Activated CD8-positive, alpha-beta memory T cell treated with anti-CD3 and anti-CD28 coated beads, Interleukin-2, amount 50 U/mL, for 1 hour (primary cell): ENCODE data around the gene YTHDF1.

Source experiments
- DNase-seq: peaks from one replicate; pipeline ENCODE4 v3.0.0-alpha.2; 2020; ENCODE audit errors: extremely low read depth

The YTHDF1 gene

DNA sequence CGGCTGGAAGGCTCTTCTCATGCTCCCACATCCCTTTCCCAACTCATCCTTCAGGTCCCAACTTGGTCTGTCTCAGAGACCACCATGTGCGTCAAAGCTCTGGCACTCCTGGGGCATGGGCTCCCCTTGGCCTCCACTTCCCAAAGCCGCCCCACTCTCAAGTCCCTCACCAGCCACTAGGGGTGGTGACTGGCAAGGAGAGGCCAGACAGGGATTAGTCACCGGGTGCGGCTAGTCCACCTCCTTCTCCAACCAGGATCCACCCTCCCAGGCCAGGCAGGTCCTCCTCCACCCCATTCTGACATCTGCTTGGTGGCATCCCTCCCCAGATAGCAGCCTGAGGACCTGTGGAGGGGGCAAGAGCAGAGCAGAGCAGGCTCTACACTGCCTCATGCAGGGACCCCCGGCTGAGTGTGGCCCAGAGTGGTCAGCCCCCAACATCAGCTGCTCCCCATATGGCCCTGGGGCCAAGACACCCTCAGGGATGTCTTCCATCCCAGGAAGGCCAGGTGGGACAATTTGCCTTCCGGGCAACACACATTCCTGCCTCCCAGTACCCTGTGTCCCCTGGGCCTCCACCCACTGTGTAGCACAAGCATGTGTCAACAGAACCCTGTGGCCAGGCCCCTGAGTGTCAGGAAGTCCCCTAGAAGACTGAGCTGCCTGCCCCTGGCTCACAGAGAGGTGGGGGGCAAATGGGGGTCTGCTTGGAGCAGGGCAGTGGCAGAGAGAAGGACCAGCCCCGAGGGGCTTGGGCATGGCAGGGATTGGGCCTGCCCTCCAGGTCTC, 29.2 kb downstream of the YTHDF1 start:
- no peak for DNase-seq

DNA sequence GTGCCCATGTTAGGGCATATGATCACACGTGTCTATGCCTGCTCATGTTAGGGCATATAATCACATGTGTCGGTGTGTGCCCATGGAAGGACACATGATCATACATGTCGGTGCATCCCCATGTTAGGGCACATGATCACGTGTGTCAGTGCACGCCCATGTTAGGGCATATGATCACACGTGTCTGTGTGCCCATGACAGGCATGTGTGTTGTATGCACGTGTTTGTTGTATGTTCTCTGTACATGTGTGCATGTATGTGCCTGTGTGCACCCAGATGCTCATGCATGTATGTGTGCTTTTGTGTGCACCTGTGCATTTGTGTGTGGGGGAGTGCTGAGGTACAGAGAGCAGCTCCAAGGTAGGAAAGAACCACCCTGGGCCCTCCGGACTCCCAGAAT, 29.8 kb downstream of the YTHDF1 start:
- DNase-seq: no peak

DNA sequence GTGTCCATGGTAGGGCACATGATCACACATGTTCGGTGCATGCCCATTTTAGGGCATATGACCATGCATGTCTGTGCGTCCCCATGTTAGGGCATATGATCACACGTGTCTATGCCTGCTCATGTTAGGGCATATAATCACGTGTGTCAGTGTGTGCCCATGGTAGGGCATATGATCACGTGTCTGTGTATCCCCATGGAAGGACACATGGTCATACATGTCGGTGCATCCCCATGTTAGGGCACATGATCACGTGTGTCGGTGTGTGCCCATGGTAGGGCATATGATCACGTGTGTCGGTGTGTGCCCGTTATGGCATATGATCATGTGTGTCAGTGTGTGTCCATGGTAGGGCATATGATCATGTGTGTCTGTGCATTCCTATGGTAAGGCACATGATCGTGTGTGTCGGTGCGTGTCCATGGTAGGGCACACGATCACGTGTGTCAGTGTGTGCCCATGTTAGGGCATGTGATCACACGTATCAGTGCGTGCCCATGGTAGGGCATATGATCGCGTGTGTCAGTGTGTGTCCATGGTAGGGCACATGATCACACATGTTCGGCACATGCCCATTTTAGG, 30.6 kb downstream of the YTHDF1 start:
- no peak for DNase-seq

DNA sequence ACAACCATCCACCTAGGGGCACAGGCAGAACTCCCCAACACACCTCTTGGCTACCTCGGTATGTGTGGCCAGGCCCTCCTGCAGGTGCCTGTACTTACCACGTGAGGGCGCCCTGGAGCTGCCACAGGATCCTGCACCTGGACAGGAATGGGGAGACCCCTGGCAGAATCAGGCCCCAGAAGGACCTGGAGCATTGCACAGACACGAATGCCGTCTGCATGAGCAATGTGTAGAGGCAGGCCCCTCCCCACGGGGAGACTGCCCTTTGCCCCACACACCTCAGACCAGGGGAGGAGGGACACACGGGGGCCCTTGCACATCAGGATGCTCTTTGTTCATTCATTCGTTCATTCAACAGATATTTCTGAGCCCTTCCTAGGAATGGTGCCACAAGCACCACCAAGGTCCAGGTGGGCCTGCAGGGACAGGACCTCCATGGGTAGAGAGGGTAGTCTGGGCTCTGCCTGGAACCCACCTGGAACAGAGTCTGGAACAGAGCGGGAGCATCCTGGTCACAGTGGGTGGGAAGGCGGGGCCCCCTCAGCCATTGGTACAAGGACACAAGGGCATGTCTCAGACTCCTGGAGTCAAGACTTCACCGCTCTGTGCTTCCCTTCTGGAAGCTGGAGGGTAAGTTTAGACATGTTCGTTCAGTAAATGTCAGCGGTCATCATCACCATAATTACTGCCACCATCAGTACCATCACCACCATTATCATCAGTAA, 32.3 kb downstream of the YTHDF1 start:
- no peak for DNase-seq

DNA sequence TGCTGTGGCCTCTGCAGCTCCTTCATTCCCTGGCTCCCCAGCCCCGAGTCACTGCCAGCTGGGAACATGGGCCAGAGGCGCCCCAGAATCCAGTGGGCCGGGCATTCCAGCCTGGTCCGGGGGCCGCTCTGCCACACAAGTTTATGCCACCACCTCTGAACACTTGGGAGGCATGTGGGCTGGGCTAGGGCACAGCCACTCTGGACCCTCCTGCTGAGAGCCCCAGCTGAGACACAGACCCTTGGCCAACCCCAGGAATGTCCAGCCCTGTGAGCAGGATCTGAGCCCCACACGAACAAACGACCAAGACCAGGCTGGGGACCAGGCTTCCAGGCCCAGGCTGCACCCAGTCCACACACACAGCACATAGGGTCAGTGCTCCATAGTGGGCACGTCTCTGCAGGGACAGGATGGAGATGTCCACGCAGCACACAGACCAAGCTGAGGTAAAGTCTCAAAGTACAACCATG, 33.0 kb downstream of the YTHDF1 start:
- DNase-seq: no peak

DNA sequence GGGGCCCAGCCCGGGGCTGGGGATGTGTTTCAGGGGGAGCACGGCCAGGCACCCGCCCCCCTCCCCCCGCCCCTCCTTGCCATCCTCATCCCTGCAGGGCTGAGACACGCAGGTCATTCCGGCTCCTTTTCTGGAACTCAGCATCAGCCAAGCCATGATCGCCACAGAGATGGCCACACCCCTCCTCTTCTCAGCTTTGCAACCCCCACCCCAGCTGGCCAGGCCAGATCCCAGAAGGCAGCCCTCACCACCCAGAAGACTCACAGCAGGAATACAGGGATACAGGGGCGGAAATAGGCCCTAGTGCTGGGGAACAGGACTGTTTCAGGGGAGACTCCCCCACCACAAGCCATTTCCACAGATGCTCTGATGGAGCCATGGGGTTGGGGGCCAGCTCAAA, 33.5 kb downstream of the YTHDF1 start:
- no peak for DNase-seq

DNA sequence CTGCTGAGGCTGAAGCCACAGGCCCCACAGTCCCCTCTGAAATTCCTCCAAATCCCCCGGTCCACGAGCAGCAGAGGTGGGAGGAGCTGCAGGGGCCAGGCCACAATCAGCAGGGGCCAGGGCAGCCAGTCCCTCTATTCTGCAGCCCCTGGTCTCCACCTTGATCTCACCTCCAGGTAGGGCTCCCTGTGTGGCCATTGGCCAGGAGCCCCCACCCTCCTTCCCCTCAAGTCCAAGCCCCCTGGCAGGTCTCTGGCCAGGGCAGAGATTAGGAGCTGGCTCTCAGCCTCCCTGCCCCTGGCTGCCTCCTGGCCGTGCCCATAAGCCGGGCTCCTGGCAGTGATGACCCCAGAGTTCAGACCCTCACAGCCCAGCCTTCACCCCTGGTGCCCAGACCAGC, 34.7 kb downstream of the YTHDF1 start:
- no peak for DNase-seq

DNA sequence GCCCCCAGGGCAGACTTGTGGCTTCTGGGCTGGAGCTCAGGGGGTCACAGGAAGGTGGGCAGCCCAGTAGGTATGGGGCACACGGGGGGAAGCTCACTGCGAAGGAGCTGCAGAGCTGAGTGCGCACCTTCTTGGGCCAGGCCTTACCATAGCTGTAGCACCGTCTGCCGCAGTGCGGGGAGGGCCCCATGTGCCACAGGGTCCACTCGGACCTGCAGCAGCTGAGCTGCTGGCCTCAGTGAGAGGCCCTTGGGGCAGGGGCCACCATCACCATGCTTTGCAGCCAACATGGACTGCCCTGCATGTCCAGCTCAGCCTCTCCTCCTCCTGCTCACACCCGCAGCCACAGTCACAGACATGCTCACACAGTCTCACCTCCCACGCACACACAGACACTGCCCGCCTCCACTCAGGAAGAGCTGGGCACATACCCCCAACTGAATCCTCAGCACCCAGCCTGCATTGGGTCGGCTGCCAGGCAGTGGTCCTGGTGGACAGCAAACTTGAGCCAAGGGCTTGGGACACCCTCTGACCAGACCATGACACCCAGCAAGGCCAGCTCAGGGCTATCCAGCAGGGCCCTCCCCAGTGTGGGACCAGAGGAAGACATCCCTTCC, 35.3 kb downstream of the YTHDF1 start:
- DNase-seq: no peak

DNA sequence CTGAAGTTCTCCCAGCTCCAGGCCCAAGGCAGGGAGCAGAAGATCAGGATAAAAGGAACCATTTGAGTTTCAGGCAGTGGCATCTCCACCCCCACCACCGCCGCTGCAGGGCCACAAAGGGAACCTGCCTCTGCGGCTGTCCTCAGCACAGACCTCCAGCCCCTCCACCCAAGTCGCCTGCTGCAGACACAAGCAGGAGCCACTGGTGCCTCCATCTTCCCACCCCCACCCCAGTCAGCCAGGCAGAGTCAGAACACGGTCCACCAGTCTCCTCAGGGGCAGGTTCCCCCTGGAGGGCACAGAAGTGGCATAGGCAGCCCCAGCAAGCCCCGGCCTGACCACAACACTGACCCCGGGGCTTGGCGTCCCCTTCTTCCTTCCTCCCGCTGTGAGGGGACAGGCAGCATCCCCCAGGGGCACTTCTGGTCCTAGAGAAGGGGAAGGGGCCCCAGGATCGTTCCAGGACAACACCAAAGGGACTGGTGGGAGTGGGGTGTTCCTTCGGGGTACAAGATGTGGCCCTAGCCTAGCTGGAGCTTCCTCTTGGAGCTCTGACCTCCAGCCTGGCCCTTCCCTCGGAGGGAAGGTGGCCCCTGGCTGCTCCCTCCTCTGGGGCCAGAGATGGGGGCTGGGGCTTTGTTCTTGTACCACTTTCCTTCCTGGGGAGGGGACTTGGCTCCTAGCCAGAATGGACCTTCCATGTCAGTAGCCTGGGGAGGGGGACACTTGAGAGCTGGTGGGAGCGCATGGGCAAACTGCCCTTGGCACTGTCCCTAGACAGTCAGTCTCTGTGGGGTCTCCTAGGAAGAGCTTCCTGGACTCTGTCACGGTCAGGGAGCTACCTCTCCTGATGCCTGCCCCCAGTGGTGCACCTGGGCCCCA, 36.0 kb downstream of the YTHDF1 start:
- DNase-seq: no peak

DNA sequence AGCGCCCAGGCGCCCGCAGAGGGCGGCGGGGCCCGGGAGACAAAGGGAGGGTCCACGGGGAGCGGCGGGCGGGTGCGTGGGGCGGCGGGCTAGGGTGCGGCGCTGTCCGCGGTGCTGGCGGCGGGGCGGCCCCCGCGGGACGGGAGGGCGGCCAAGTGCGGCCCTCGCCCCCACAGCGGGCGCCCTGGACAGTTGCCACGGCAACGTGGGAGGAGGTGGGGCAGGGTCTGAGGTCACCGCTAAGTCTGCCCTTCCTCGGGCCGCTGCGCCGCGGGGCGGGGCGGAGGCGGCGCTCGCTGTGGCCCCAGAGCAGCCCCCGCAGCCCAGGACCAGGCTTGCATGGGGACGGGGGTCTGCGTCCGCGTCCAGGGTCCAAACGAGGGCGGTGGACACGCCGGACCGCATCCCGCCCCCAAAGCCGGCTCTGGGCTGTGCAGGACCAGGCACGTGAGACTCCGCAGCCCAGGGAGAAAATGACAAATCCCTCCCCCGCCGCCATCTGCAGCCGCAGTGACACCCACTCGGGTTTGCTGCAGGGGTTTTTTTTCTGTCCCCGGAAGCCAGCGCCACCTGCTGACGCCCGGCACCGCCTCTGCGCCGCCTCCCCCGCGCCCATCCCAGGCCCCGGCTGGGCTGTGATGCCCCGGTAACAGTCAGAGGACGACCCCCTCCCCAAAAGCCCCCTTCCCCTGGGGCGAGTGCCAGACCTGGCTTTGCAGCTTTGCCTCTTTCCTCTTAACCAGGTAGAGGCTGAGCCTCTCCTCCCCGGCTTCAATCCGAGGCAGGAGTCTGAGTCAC, 36.8 kb downstream of the YTHDF1 start:
- peak; percentile 45 for DNase-seq

DNA sequence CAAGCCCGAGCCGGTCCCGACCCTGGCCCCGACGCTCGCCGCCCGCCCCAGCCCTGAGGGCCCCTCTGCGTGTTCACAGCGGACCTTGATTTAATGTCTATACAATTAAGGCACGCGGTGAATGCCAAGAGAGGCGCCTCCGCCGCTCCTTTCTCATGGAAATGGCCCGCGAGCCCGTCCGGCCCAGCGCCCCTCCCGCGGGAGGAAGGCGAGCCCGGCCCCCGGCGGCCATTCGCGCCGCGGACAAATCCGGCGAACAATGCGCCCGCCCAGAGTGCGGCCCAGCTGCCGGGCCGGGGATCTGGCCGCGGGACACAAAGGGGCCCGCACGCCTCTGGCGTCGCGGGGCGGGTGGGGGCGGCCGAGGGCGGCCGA, 37.5 kb downstream of the YTHDF1 start:
- DNase-seq: no peak

DNA sequence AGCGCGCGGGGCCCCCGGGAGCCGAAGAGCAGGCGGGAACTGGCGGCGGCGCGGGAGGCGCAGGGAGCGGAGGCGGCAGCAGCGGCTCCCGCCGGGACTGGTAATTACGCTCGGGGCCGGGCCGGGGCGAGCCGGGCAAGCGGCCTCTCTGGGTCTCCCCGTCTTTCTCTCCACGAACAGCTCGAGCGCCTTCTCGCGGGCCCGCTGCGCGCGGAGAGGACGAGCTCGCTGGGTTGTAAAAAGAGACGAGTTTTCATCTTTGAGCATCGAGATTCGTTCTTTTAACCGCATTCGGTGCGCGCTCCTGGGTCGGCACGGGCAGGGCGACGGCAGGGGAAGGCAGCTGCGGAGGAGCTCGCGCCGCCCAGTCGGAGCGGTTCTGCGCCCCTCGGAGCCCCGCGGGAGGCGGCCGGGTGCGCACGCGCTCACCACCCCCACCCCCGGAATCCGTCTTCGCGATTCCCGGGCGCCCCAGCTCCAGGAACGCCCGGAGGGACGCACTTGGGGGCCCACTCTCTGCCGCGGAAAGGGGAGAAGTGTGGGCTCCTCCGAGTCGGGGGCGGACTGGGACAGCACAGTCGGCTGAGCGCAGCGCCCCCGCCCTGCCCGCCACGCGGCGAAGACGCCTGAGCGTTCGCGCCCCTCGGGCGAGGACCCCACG, 38.0 kb downstream of the YTHDF1 start:
- no peak for DNase-seq

DNA sequence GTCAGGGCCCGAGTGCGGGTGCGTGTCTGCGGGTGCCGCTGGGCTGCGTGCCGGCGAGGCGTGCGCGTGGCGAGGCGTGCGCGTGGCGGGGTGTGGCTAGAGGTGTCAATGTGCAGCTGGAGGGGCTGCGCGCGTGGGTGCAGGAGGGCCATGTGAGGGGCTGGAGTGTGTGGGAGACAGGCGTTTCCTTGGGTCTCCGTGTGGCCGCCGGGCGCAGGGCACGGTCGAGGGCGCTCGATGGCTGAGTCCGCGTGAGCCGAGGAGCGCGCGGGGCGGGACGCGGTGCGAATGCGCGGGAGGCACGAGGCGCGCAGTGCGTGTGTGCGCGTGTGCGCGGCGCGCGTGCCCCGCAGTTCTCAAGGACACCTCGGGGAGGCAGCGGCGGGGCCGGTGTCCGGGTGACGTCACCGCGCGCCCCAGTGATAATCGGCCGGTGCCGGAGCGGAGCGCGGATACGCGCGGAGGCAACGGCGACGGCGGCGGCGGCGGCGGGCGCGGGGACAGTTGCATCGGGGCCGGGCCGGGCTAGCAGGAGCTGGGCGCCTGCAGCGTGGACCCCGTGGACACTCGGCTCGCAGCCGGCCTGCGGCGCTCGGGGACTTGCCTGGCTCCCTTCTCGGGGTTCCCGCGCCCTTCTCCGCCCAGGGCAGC, 38.7 kb downstream of the YTHDF1 start:
- DNase-seq: no peak

DNA sequence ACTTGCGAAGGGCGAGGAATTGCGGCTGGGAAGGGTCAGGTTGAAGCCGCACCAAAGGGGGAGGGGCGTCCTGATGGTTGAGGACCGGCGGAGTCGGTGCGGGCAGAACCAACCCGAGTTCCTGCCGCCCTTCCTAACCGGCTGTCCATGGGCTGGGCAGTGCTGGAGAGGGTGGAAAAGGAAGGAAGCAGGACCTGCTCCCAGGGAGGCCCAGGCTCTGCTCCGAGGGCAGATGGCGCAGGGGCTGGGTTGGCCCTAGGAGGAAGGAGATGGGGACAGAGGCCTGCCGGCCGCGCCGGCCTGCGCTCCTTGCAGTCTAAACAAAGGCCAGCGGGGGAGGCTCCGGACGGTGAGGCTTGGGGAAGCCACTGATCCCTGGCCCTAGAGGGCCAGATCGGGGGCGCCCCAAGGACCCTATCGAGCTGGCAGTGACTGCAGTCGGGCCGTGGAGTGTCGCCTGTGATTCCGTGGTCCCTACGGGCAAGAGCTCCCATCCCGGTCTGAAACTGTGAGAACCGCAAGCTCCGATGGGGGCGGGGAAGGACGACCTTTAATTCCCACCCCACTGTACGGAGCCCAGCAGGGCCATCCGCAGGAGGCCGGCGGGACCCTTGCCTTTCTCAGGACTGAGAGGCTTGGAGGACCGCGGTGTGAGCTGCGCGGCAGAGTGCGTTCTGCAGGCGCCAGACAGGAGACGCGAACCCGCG, 39.4 kb downstream of the YTHDF1 start:
- DNase-seq: no peak

DNA sequence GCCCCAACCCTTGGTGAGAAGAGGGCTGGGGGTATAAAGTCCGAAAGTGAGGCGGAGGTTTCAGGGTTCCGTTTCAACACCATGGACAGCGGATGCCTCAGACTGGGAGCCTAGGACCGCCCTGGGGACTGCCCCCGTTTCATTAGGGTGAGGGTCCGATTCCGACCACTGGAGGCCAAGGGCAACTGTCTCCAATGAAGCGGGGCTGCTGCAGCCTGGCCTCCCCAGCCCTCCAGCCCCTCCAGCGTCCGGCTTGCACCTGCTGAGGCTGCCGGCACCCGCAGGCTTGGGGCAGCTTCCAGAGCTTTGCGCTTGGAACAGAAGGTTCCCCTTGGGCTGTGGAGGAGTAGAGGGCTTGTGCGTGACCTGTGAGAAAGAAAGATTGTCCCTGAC, 39.9 kb downstream of the YTHDF1 start:
- DNase-seq: no peak

DNA sequence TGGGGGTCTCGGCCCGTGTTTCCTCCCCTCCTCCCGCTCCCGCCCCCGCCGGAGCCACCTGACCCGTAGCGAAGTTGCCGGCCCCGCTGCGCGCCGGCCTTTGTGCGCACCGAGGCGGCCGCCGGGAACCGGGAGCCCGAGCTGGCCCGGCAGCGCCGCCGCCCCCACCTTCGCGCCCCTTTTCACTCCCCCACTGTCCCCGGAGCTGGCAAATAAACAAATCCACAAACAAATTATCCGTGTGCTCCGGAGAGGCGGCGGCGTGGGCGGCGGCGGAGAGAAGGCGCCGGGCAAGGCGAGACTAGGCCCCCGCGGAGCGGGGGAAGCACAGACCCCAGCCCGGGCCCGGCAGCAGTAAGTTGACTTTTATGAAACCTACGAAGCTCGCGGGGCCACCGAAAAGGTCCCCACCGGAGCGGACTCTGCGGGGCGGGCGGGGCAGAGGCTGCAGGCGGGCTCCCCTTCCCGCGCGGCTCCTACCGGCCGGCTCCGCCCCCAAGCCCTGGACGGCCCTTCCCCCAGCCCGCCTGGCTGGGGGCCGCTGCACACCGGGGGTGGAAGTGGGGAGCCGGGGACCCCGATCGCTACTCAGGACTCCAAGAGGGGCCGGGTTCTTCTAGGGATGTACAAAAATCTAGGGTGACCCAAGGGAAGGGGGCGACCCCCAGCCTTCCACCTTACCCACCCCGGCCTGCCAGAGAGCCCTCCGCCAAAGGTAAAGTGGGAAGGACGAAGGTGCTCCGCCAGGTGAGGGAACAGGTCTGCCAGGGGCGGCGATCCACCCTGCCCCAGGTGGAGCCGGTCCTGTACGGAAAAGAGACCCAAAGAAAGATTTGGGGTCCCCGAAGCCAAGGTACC, 40.7 kb downstream of the YTHDF1 start:
- DNase-seq: no peak

DNA sequence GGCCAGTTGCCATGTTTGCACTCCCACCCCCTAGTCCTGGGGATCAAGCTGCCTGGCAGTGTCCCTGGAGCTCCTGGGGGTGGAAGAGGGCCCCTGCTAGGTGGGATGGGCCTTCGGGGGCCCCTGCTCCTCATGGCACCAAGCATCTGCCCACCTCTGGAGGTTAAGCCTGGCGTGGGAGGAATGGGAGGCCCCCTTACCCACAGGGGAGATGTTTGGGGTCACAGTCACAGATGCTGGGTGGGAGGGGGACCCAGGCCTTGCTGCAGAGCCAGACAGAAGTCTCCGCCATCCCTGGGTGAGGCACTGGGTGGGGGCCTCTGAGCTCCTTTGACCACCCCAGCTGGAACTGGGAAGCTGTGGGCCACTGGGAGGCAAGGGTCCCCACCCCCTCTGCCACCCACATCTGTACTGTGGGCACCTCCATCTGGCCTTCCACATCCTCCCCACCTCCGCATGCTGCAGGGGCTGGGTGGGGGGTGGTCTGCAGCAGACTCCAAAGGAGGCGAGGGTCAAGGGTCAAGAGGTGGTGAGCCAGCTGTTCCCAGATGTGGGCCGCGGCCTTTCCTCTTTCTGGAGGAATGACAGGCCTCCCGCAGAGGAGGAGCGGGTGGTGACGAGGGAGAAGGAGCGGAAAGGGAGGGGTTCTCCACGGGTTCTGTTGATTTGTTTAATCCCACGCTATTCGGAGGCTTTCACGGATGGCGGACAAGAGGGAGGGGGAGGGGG, 41.5 kb downstream of the YTHDF1 start:
- no peak for DNase-seq
